Cardiac fibroblast (primary cell): ENCODE measurements around the gene EFCC1.

Source experiments
- DNase-seq, 2 donors: peaks; one replicate each; pipeline versions ENCODE4 v3.0.0 to v3.0.0-alpha.2; 2010; ENCODE audit warnings: low read depth in 2 of 2
- H3K4me3 ChIP-seq, 2 donors: replicated peaks in 1 of 2; 1 replicate in 1 of 2; 2 replicates in 1 of 2; pipeline ENCODE4 v1.5.1; 2011; ENCODE audit warnings: low read depth in 2 of 2, low read length in 2 of 2, mild to moderate bottlenecking in 2 of 2, moderate library complexity in 1 of 2
- CTCF ChIP-seq: IDR thresholded peaks from one replicate; pipeline ENCODE4 v1.5.1; 2011; ENCODE audit warnings: low read depth, mild to moderate bottlenecking, low read length, inconsistent platforms

EFCC1 gene

GRCh38 chr3:129030611-129031010 lies 29.5 kb downstream of the EFCC1 start:
- no peak for TF ChIP-seq CTCF
- no peak for DNase-seq
- H3K4me3 ChIP-seq: no peak overlapping the region

GRCh38 chr3:129031476-129032215 lies 30.5 kb downstream of the EFCC1 start:
- no peak for DNase-seq
- TF ChIP-seq CTCF: no peak
- no peak overlapping the region for H3K4me3 ChIP-seq

GRCh38 chr3:129032716-129033115 lies 31.6 kb downstream of the EFCC1 start:
- DNase-seq: no peak
- no peak for TF ChIP-seq CTCF
- no peak overlapping the region for H3K4me3 ChIP-seq

GRCh38 chr3:129033151-129033550 lies 32.0 kb downstream of the EFCC1 start:
- no peak for TF ChIP-seq CTCF
- DNase-seq: no peak
- no peak overlapping the region for H3K4me3 ChIP-seq

- no peak for TF ChIP-seq CTCF
- H3K4me3 ChIP-seq: no peak overlapping the region
Measured at GRCh38 chr3:129033633-129034321, 32.7 kb downstream of the EFCC1 start.

GRCh38 chr3:129034642-129035041 lies 33.5 kb downstream of the EFCC1 start:
- TF ChIP-seq CTCF: no peak
- no peak overlapping the region for H3K4me3 ChIP-seq
- DNase-seq: no peak

More at GRCh38 chr3:129033633-129034321, 32.7 kb downstream of the EFCC1 start:
- no peak for DNase-seq
